ENCODE measurements around the gene MYOF.
"Not testable (repeated sequence)": the region's sequence is repeated elsewhere in the genome, so short reads cannot be mapped to it uniquely, and the experiment has no call there.

The MYOF gene

DNA sequence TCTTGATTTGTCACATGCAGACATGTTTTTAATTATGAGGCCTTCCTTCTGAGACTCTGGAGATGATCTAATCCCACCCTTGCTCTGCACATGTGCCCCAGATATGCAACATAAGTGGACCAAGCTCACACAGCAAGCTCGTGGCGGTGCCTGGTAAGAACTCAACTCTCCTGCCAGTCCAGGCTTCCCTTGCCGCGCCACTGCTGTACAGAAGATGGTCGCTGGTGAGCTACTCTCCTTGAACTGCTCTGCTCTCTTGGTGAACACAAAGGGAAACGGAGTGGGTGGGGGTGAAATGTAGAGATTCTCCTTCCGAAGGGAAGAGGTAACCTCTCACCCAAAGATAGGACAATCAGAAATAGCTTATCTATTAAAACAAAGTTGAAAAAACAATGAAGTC is 25.7 kb downstream of the MYOF start:
- no peak for DNase-seq (ENCODE audit: low read depth in 1 of 2, low spot score in 1 of 2)

DNA sequence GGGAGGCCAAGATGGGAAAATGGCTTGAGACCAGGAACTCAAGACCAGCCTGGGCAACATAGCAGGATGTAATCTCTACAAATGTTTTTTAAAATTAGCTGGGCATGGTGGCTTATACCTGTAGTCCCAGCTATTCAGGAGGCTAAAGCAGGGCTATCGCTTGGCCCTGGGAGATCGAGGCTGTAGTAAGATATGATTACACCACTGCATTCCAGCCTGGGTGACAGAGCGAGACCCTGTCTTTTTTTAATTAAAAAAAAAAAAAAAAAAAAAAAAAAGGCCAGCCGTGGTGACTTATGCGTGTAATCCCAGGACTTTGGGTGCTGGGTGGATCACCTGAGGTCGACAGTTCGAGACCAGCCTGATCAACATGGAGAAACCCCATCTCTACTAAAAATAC is 27.4 kb downstream of the MYOF start:
- no peak for DNase-seq (ENCODE audit: low read depth in 1 of 2, low spot score in 1 of 2)

GRCh38 chr10:93454146-93454545 is 28.0 kb downstream of the MYOF start:
- no peak for DNase-seq (ENCODE audit: low read depth in 1 of 2, low spot score in 1 of 2)

GRCh38 chr10:93452143-93452542 is 30.0 kb downstream of the MYOF start:
- no peak for DNase-seq (ENCODE audit: low read depth in 1 of 2, low spot score in 1 of 2)

DNA sequence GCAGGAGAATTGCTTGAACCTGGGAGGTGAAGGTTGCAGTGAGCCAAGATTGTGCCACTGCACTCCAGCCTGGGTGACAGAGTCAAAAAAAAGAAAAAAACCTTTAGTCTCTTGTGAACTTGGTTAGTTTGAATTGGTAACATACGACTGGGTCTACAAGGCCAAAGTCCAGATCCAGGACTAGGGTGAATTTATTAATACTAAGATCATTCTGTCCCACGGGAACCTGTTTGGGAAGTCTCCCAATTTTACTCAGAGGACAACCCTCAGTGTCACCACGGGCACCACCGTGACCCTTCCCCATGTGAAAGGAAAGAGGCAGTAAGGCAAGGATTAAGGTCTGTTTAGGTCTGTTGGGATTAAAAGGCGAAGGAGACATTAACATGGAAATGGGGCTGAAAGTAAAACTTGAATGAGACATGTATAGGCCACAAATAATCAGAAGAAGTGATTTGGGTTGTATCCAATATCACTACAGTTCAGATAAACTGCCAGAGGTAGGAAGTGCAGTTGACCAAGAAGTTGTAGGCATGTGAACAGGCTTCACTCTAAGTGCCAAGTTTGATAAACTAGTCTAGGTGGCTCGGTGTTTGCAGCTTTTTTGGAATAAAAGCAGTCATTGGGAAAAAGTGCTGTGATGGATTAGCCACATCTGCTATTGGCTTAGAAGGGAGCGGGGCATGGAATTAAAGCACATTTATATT is 30.7 kb downstream of the MYOF start:
- DNase-seq (ENCODE audit: low read depth in 1 of 2, low spot score in 1 of 2) = no peak

DNA sequence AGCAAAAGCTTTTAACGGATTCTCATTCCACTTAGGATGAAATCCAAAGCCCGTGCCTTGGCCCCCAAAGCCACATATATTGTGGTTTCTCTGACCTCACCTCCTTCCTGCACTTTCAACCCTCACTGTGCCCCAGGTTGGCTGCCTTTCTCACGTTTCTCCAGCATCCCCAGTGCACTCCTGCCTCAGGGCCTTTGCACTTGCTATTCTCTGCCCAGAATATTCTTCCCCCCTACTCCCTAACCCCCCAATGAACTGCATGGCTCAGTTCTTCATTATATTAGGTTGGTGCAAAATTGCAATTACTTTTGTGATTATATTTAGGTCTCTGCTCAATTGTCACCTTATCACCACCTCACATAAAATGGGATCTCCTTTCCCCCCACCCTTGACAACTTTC is 34.2 kb downstream of the MYOF start:
- no peak for DNase-seq (ENCODE audit: low read depth in 1 of 2, low spot score in 1 of 2)

DNA sequence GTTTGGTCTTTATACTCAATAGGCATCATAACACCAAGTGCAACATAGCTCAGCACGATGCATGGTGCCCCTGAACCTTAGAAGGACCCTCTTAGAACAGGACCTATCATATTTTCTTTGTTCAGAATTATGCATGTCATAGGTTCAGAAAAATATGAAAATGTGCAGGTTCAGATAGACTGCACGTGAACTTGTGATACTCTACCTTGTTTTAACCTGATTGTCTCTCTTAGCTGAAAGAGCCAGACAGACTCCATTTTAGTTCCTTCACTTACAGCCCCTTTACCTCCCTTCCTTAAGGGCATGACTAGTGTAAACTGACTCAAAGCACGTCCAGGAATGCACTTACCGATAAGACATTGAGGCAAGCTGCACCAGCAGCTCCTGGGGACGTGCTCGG is 35.1 kb downstream of the MYOF start:
- DNase-seq (ENCODE audit: low read depth in 1 of 2, low spot score in 1 of 2) = no peak

DNA sequence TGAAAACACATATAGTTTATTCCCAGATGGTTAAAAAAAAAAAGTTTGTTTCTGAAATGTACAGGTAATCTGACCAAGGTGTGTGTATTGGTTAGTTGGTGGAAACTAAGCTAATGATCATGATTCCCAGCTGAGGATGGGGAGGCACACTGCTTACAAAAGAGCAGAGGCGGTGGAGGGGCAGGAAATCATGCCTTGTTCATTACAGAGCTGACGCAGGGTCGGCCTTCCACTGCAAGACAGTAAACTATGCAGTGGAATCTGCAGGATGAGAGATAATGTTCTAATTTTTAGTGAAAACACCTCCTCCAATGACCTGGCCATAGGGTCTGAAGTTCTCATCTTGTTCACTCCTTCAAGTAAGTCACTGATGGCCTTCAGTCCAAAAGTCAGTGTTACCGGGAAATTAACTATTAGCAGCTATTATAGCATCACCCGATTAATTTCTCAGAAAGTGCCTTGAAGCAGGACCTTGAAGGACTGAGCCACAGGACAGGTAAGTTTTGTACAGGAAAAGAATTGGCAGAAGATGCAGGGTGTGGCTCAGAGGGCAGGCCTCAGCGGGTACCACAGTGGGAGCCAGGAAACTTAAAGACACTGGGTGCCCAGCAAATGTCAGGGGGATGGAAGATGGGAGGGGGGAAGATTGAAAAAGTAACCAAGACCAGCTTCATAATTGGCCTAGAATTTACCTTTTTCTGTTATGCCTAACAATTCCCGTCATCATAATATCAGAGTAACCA is 36.0 kb downstream of the MYOF start:
- DNase-seq (ENCODE audit: low read depth in 1 of 2, low spot score in 1 of 2) = no peak

DNA sequence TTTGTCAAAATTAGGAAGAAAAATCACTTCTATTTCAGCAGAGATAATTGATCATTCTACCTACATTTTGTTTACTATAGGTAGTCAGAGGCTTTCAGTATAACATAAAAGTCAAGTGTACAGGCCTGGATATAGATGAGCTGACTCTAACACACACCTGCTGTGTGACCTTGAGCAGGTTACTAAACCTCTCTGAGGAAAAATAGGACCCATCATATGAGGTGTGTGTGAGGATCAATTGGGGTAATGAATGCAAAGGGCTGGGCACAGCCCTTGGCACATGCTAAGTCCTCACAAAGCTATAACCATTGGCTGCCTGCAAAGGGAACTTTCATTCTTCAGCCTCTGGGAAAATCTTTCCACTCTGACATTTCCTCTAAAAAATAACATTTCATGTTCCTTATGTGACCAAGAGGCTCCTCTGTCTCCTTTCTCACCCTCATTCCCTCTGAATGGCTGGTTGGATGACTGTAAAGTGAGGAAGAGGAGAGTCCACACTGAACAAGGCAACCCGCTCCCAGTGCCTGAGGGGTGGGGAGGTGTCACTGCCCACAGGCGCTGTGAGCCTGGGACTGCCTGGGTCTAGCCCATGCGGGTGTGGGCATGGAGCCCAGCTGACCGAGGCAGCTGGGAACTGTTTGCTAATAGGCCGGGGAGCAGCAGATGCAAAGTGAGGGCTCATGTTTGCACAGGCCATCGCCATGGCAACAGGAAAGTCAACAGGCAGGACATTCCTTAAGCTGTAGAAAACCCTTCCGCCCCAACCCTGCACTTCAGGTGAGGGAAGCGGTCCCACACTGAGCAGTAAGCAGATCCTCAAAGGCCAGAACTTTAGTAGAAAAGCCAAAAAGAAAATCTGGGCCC is 36.8 kb downstream of the MYOF start:
- DNase-seq (ENCODE audit: low read depth in 1 of 2, low spot score in 1 of 2) = no peak

DNA sequence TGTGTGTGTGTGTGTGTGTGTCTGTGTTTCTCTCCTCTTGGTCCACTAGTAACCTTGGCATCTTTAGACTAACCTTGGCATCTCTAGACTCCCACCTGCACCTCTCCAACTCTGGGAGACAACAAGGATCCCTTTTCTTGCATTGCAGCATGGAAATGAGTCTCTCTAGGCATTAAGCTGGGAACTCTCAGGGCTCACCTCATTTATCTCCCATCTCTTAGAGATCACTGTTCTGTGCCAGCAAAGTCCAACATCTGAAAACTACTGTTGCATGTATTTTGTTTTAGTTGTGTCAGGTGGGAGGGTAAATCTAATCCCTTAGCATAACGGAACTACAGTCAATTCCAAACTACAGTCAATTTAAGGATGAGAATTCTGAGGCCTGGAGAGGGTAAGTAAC is 38.7 kb downstream of the MYOF start:
- DNase-seq (ENCODE audit: low read depth in 1 of 2, low spot score in 1 of 2) = no peak

DNA sequence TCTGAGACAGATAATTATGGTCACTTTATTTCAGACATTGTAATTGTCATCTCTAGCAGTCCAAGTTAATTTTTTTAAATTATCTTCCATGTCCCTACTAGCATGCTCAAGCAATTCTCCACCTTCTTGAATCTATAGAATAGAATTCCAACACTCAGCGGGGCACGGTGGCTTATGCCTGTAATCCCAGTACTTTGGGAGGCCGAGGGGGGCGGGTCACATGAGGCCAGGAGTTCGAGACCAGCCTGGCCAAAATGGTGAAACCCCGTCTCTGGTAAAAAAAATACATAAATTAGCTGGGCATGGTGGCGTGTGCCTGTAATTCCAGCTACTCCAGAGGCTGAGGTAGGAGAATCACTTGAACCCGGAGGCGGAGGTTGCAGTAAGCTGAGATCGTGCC is 39.4 kb downstream of the MYOF start:
- not testable (repeated sequence) for DNase-seq (ENCODE audit: low read depth in 1 of 2, low spot score in 1 of 2)

- DNase-seq (ENCODE audit: low read depth in 1 of 2, low spot score in 1 of 2) = no peak
These were observed 41.5 kb downstream of the MYOF start for GRCh38 chr10:93440591-93441091.

DNA sequence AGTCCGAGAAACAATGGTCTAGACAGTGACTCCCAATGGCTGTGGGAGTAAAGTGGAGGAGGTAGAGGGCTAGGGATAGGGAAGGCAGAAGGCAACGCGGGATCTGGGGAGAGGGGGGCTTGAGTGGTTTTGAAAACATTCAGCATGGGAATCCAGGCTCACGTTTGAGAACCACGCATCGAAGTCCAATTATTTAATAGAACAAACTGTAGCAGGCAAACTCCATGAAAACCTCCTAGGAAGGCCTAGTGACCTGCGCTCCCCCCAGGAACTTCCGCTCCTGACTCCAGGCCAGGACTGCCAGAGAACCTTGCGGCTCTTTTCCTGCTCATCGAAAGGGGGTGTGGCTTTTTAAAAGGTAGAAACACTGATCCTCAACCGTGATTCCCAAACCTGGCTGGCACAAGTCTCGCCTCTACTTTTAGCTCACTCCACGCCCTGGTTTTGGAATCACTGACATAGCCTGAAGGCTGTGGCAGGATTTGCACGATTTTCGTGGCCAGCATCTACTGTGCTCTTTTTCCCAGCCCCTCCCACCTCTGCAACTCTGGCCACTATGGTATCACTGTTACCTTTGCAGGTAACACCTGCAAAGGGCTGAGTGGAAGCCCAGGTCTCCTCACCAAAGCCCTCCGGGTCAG is 43.4 kb downstream of the MYOF start:
- no peak for DNase-seq (ENCODE audit: low read depth in 1 of 2, low spot score in 1 of 2)

- DNase-seq (ENCODE audit: low read depth in 1 of 2, low spot score in 1 of 2) = no peak
These were observed 44.1 kb downstream of the MYOF start for GRCh38 chr10:93437946-93438612.

- DNase-seq (ENCODE audit: low read depth in 1 of 2, low spot score in 1 of 2) = no peak
These were observed 44.8 kb downstream of the MYOF start for GRCh38 chr10:93437086-93437945.

- DNase-seq (ENCODE audit: low read depth in 1 of 2, low spot score in 1 of 2) = no peak
These were observed 45.5 kb downstream of the MYOF start for GRCh38 chr10:93436591-93437085.

- no peak for DNase-seq (ENCODE audit: low read depth in 1 of 2, low spot score in 1 of 2)
These were observed 46.3 kb downstream of the MYOF start for GRCh38 chr10:93435621-93436397.

- DNase-seq (ENCODE audit: low read depth in 1 of 2, low spot score in 1 of 2) = no peak
These were observed 47.1 kb downstream of the MYOF start for GRCh38 chr10:93434991-93435491.

GRCh38 chr10:93431361-93431760 is 50.8 kb downstream of the MYOF start:
- DNase-seq (ENCODE audit: low read depth in 1 of 2, low spot score in 1 of 2) = no peak
